ENCODE data around the gene VPS37C.
"Not testable (repeated sequence)": the region's sequence is repeated elsewhere in the genome, so short reads cannot be mapped to it uniquely, and the experiment has no call there.

Gene VPS37C

DNA sequence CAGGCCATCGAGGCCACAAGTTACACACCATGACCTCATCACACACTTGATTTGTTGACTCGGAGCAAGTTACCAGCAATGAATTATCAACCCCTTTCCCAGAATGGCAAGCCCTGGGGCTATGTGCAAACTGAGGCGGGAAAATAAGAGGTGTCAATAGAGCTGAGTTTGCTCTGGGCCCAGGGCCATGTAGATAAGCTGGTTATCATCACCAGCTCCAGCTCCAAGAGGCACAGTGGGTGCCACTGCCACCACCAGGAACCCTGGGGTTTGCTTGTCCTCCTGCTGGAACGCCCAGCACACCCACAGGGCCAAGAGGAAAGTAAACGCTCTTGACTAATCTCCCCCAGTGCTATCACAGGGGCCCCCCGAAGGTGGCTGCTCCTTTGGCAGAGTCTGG, 13.0 kb upstream of the VPS37C start:
- DNase-seq: no peak

DNA sequence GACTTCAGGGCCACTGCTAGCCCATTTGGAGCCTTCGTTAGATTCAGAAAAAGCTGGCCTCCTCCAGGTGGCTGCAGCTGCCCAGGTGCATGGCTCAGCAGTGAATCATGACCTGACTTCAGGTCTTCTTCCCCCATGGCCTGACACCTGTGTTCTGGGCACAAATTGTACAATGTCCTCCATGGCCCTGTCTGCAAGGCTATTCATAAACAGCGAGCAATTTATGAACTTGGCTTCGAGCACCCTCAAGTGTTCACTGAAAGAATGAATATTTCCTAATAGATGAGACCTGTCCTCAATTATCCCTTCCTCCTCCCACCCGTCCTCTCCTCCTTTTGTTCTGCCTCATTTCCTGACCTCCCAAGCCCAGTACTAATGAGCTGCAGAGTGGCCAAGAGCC, 12.2 kb upstream of the VPS37C start:
- DNase-seq: no peak

DNA sequence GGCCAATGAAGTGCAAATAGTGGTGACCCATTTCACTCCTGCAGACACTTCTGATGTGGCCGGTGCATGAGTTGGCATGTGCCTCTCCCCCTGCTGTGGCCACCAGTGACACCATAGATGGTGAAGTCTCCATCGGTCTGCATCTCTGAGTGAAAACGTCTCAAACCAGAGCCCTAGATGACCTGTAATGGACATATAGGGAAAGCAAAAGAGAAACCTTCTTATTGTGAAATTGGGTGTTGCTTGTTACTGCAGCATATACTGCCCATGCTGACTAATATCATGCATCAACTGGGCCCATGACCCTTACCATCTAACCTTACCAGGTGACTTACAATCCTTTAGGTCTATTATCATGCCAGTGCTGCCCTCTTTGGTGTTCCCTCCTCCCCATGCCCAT, 11.7 kb upstream of the VPS37C start:
- DNase-seq: no peak

DNA sequence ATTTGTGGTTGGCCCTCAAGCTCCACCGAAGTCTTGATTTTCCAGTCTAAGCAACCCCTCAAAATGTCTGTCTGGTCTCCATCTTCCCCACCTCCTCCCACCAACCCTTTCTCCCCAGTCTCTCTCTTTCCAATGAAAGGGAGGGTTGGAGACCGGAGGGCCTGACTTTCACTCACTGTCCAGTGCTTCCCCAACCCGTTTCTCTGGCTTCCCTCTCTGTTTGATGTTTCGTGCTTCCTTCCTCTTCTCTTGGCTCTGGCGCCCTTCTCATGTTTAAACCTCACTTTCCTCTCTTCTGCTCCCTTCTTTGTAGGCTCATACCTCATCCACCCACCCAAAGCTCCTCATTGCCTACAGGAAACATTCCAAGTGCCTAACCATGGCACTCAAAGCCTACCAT, 11.1 kb upstream of the VPS37C start:
- DNase-seq: peak; percentile 19 to 66 (median 44)

DNA sequence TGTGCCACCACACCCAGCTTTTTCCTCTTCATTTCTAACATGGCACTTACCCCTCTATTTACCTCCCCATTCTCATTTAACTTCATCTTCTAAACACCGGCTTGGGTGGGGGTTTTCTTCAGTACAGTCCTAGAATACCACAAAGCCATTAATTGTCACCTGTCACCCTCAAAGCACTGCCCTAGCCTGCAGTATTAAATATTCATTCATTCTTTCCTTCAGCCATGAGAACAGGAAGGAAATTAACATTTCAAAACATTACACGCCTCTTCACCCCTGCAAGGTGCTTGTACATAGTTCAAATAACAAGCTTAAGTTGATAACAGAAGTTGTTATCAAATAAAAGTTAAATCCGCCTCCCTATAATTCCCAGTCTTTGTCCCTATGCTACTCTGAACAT, 10.7 kb upstream of the VPS37C start:
- no peak for DNase-seq

DNA sequence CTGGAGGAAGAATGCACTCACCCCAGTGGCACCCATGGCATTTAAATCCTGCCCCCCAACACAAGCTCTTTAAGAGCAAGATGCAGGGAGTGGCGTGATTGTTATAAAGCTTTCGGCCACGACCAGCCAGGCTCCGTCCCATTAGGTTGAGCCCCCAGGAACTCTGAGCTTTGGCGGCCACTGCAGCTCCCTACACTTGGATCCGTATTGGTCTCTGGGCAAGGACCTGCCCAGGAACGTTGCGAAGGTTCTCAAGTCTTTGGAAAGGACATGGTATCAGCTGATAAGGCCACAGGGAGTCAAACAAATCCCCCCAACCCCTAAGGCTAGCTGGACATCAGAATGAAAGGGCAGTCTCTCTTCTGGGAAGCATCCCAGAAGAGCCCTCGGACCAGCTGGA, 9.3 kb upstream of the VPS37C start:
- no peak for DNase-seq

DNA sequence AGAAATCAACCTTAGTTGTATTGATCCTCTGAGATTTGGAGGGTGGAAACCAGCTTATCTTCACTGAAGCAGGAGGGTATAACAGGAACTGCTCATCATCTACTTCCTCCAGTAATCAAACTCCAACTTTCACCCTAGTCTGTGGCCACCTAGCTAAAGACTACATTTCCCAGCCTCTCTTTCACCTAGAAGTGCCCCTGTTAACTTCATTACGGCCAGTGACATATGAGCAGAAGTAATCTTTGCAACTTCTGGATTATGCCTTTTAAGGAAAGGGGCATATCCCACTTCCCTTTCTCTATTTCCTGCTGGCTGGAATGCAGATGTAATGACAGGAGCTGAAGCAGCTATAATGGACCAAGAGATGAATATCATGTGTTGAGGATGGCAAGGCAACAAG, 7.6 kb upstream of the VPS37C start:
- DNase-seq: peak in 3 of 4 experiments; percentile 26 to 60 (median 53)

DNA sequence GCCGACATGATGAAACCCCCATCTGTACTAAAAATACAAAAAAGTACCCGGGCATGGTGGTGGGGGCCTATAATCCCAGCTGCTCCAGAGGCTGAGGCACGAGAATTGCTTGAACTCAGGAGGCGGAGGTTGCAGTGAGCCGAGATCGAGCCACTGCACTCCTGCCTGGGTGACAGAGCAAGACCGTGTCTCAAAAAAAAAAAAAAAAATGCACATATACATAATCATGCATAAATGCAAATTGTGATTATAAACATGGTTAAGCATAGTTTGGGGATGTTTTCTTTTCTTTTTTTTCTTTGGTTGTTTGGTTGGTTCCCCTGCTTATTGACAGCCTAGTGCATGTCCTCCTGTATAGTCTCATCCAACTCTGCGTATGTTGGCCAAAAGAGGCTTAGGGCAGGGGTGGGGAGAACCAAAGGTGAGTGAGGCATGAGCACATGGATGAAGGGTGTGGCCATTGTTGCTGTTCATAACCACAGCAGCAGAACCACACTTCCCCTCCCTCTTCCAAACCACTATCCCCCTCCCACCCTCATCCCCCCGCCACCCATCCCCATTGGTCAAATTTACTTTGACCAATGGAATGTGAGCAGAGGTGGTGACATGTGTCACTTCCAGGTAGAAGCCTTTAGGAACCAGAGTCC, 6.9 kb upstream of the VPS37C start:
- no peak for DNase-seq

DNA sequence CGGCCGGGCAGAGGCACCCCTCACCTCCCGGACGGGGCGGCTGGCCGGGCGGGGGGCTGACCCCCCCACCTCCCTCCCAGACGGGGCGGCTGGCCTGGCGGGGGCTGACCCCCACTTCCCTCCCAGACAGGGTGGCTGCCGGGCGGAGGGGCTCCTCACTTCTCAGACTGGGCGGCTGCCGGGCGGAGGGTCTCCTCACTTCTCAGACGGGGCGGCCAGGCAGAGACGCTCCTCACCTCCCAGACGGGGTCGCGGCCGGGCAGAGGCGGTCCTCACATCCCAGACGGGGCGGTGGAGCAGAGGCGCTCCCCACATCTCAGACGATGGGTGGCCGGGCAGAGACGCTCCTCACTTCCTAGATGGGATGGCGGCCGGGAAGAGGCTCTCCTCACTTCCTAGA, 5.1 kb upstream of the VPS37C start:
- not testable (repeated sequence) for DNase-seq

DNA sequence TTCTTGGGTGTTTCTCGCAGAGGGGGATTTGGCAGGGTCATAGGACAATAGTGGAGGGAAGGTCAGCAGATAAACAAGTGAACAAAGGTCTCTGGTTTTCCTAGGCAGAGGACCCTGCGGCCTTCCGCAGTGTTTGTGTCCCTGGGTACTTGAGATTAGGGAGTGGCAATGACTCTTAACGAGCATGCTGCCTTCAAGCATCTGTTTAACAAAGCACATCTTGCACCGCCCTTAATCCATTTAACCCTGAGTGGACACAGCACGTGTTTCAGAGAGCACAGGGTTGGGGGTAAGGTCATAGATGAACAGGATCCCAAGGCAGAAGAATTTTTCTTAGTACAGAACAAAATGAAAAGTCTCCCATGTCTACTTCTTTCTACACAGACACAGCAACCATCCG, 4.6 kb upstream of the VPS37C start:
- DNase-seq: not testable (repeated sequence)

DNA sequence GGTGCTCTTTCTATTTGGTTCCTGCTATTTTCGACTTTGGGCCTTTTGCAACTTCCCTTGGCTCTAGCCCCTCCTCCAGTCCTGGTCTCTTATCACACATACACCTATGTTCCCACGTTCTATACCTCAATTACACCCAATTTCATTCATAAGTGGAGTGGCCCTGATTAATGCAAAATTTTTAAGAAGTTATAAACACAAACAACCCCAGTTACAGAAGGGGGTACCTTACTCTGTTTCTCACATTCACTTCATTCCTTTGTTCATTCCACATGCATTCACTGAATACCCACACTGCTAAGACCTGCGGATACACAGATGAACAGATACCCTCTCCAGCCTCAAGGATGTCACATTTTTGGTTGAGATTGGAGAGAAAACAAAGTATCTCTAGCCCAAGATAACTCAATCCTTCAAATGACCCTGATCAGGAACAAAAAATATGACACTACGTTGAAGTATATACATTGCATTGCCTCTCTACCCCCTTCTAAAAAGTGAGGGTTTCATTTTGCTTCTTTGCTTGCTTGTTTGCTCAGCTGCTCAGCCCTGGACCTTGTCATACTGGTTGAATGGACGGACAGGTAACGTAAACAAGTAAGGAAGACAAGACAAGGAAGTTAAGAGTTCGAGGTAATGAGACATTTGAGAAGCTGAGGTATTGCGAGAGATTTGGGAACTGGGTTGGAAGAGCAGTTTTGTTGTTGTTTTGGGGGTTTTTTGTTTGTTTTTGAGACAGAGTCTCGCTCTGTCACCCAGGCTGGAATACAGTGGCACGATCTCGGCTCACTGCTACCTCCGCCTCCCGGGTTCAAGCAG, 3.6 kb upstream of the VPS37C start:
- peak in 1 of 4 experiments; percentile 37 for DNase-seq

DNA sequence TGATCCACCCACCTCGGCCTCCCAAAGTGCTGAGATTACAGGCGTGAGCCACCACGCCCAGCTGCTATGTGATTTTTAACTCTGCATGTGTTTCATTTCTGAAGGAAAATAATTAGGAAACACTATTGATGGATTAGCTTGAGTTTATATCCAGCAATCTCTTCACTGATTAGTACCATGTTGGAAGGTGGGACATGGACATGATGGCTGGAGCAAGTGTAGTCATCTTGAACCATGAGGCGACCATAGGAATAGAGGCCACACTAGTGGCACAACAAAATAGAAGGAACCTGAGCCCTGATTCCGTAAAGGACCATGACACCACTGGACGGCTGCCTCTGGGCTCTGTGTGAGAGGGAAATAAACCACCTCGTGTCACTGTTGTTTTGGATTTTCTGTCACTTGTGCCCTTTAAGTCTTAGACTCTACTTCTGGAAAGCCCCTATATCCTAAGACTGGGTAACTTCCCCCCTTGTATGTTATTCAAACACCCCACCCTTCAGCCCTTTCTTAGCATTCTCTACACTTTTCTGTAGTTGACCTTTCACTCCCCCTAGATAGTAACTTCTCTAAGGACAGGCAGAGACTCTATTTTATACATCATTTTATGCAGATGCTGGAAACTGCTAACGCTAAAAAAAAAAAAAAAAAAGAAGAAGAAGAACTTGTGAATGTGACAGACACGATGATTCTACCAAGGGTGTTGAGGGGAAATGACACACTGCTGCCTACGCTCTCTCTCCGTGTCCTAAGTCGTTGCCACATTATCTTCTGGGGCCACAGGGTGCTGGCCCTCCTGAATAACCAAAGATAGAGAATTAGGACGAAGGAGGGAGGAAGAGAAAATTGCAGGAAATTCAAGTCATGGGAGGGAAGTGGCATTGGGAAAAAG, 2.7 kb upstream of the VPS37C start:
- peak; percentile 92 to 98 (median 94) for DNase-seq

DNA sequence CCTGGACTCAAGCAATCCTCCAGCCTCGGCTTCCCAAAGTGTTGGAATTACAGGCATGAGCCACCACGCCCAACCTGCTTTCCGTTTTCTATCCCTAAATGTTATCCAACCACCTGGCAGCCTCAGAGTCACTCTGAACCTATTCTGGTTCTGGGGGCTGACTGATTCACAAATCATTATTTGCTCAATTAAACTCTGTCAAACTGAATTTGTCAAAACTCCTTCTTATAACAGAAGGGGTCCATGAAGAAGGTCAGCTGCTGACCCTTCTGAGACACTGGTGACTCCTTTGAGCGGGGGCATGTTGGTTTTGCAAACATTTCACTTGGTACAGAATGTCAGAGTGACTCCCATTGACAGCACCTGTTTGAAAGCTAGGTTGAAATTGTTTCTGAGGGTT, 1.8 kb upstream of the VPS37C start:
- DNase-seq: no peak

DNA sequence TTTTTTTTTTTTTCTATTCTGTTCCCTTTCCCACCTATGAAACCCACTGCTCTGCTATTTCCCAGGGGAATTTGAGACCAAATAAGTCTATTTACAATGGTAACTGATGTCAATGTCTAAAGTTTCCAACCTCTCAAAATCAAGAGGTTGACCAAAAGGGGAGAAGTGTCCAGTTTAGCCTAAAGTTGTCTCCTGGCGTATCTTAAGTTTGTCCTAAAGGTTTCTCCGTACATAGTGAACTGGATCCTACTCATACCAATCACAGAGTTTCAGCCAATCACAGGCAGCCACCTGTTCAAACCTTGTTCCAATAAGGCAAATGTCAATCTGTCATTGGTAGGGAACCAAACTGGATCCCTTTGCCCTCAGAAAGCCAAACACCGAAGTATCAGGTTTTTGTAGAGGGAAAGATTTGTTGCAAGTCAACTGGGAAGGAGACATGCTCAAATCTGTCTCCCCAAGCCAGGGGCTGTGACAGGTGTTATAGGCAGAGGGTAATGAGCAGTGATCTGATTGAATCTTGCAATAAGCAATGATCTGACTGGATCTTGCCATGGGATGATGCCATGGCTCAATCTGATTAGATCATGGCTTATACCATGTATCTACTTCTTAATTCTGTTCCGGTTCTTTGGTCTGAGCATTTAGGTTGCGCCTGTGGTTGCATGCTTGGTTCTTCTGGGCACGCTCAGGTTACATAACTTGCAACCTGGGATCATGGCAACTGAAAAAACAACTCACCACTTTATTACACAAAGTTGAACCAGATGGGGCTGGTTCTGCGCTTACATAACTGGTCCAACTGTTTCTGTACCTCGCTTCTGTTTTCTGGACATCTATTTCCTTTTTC, 1.1 kb upstream of the VPS37C start:
- peak; percentile 62 to 80 (median 72) for DNase-seq

DNA sequence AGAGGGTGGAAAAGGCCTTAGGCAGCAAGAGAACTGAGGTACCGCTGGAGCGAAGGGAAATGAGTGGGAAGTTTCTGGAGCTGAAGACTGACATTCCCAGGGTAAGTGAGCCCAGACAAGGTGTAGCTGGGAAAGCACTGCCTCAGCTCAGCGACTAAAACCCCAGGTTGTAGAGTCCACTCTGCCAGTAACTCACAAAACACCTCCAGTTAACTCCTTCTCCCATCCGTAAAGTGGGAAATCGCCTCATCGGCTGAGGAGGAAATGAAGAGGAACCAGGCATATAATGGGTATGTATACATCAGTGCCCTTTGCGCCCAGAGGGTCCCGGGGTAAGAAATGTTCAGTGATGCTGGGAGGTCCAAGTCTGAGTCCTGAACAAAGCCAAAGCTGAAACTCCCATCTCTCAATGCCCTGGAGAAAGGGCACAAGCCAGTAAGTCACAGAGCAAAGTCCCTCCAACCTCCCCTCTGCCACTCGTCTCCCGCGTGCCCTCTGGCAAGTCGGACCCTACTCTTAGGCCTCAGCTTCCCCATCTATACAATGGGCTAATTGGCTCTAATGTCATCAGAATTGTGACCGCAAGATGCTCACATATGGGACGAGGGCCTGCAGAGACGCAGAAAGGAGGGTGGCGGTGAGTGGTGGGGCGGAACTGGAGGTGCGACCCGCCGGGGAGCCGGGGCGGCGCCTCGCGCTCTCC, 588 bp downstream of the VPS37C start:
- peak in 1 of 4 experiments; percentile 31 for DNase-seq

DNA sequence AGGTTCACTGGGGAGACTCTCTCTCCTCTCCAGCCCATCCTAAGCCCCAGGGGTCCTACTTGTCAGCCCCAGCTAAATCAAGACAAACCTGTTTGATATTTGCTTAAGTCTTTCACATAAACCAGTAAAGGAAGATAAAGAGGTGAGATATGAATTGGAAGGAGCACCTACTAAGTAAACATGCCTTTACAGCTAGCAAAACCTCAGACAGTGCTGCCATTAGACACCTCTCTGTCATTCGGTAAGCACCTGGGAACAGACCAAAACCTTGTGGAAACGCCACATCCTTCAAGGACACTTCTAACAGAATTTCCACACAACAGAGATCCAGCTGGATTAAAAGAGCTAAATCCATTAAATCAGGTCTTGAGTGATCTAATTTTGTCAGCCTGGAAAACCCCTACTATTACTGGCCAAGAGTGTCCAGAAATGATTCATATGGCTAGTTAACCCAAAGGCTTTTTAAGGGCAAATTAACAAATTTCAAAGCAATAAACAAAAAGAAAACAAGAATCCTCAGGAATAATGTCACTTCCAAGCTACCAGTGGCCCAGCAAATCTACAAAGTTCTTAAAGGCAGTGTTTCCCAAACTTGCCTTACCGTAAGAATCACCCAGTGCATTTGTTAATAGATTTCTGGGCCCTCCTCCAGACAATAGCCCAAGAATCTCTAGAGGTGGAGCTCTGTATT, 2.4 kb downstream of the VPS37C start:
- DNase-seq: peak in 3 of 4 experiments; percentile 19 to 70 (median 48)

DNA sequence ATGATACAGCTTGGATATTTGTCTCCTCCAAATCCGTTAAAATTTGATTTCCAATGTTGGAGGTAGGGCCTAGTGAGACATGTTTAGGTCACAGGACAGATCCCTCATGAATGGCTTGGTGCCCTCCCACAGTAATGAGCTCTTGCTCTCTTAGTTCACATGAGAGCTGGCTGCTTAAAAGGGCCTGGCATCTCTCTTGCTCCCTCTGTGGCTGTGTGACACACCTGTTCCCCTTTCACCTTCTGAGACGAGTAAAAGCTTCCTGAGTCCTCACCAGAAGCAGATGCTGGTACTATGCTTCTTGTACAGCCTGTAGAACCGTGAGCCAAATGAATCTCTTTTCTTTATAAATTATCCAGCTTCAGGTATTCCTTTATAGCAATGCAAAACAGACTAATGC, 3.5 kb downstream of the VPS37C start:
- DNase-seq: peak in 2 of 4 experiments; percentile 23 to 30

DNA sequence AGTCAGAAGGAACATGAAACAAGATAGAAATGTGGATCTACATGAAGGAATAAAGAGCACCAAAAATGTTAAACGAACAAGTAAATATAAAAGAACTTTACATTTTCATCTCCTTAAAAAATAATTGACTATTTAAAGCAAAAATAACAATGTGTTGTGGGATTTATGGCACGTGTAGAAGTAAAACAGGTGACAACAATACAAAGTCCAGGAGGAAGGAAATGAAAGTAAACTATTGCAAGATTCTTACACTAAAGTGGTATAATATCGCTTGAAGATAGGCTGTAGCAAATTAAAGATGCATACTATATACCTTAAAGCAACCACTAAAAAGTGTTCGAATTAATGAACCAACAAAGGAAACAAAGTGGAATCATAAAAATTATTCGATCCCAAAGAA, 5.5 kb downstream of the VPS37C start:
- no peak for DNase-seq

DNA sequence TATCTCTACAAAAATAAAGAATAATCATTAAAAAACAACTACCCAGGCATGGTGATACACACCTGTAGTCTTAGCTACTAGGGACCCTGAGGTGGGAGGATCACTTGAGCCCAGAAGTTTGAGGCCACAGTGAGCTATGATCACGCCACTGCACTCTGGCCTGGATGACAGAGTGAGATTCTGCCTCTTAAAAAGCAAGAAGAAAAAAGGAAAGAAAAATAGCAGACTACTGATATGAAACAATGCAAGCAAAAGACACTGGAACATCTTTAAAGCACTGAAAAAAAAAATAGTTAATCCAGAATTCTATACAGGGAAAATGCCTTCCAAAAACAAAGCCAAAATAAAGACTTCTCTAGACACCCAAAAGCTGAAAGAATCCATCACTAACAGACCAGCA, 5.9 kb downstream of the VPS37C start:
- DNase-seq: no peak

DNA sequence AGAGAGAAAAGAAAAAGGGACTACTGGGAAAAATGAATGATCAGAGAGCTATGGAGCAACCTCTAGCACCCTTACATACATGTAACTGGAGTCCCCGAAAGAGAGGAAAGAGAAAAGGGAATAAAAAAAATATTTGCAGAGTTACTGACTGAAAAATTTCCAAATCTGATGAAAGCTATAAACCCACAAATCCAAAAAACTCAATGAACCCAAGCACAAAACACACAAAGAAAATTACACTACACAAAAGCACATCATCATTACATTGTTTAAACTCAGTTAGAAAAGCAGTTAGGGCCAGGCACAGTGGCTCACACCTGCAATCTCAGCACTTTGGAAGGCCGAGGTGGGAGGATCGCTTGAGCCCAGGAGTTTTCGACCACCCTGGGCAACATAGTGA, 6.7 kb downstream of the VPS37C start:
- no peak for DNase-seq

DNA sequence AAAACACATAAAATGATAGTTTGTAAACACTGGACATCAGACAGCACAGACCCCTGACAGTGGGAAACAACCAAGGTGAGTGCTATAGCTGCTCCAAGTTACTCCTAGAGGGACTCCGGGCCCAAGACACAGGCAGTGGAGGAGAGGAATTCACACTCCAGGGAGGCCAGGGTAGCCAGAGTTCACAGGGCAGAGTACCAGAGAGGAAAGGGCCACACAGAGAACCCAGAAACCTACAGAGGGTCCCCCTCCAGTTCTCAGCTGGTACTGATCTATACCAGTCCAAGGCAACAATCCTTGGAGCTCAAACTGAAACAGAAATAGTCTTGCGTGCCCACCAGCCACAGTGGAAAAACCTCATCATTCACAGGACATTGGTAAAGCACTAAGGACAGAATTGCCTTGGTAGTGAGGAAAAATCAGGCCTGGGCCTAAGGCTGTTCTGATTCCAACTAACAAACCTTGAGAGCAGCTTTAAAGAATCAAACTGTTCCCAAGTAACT, 7.6 kb downstream of the VPS37C start:
- DNase-seq: no peak
